Pancreas (tissue), 10 donors: ENCODE data around the gene PLEK2. TPM values are rescaled to one million over a fixed set of nuclear protein-coding genes. Genes with fewer than 3 reads are reported as not detected.
"Not testable (repeated sequence)": the region's sequence is repeated elsewhere in the genome, so short reads cannot be mapped to it uniquely, and the experiment has no call there.

ENCODE experiments used
- ATAC-seq, 4 donors: fragments of 200-7000 bp; cut with Tn5 transposase; one replicate each; pipeline versions ENCODE4 v1.8.0 to v1.9.1; 2020; ENCODE audit warnings: mild to moderate bottlenecking in 4 of 4, moderate library complexity in 4 of 4
- DNase-seq, 6 donors: peaks; one replicate each; pipeline ENCODE4 v3.0.0-alpha.2; 2020
- FAIRE-seq: peaks from 2 replicates; lab custom pipeline; 2012; peaks lifted over from hg19 to GRCh38; lab: Jason Lieb, UNC
- H3K27ac ChIP-seq, 4 donors: fragments of 200-600 bp; sonication (generic); 1 replicate in 3 of 4; 2 replicates in 1 of 4; pipeline versions ENCODE4 v1.5.0 to v1.8.0; 2020
- H3K27me3 ChIP-seq, 4 donors: fragments of 200-600 bp; one replicate each; pipeline ENCODE4 v1.8.0; 2021
- H3K36me3 ChIP-seq, 3 donors: fragments of 200-600 bp; sonication (generic) in 1 of 3; one replicate each; pipeline versions ENCODE4 v1.5.0 to v1.8.0; 2020 to 2021
- H3K4me1 ChIP-seq, 3 donors: fragments of 200-600 bp; one replicate each; pipeline ENCODE4 v1.8.0; 2021
- H3K4me3 ChIP-seq, 4 donors: fragments of 200-600 bp; sonication (generic) in 2 of 4; one replicate each; pipeline versions ENCODE4 v1.5.0 to v1.8.0; 2020 to 2021
- H3K9me3 ChIP-seq, 4 donors: fragments of 200-600 bp; one replicate each; pipeline ENCODE4 v1.8.0; 2021
- CTCF ChIP-seq, 4 donors: fragments of 200-600 bp; sonication (generic) in 3 of 4; IDR thresholded peaks; one replicate each; pipeline versions ENCODE4 v1.5.0 to v1.8.0; 2021; ENCODE audit warnings: antibody characterized with exemption in 4 of 4
- WGBS, 2 donors: extraction: QIAGEN DNeasy Blood & Tissue Kit; methylation state at CpG; one replicate each; pipeline ENCODE4 v1.1.7; 2013; 5-methylcytosine and 5-hydroxymethylcytosine counted together
- intact Hi-C, 3 donors: fragments of 100-400 bp; cut with DNase I; formaldehyde crosslinking; loops; one replicate each; pipeline versions ENCODE4 v1.11.1 to v1.14.2; 2022
- polyA plus RNA-seq, 2 donors: library from polyadenylated mRNA; stranded (reverse); fragments of 200-250 nt; gene quantifications; one replicate each; pipeline ENCODE4 v1.2.3, GENCODE V29; 2013
- total RNA-seq, 6 donors: library from RNA; stranded (reverse); fragmentation: NEBNext Ultra II Directional in 4 of 6; extraction: Animal tissue kit (Norgen Biotek cat#: 25700) in 4 of 6; gene quantifications; one replicate each; pipeline versions ENCODE4 v1.2.1 to v1.2.4, GENCODE V29; 2021 to 2023
- donor health status: healthy with polysubstance abuse.
- donor health status: DM: no; HTN: no; CAD: no; lungs with moderate emphysema.
- donor health status: DM: no; HTN: no; CAD: no.
- donor health status: control.
- donor health status: control.
- donor health status: Bipolar disorder and iron deficiency.
- donor health status: DM: yes; HTN: yes; CAD: no.
- donor health status: DM: no; HTN: no; CAD: no.
- donor health status: DM: no; HTN: no; CAD: no.
- donor health status: DM: yes; HTN: yes; CAD: no.

The PLEK2 gene
- total and polyA plus RNA-seq, 8 donors: 4.0 to 9.9 (median 6.6) TPM

- Histone ChIP-seq H3K4me1 (peaks cover 0 to 22% (median 0%) of the 10 kb centered on the region in 3 donors), H3K27ac (no peak overlapping the region), H3K4me3 (no peak overlapping the region), H3K27me3 (no peaks in the 10 kb centered on the region), H3K36me3 (no peaks in the 10 kb centered on the region), H3K9me3 (no peaks in the 10 kb centered on the region)
- ATAC-seq (no peak), DNase-seq (no peak), FAIRE-seq (no peak)
- no peak for TF ChIP-seq CTCF (IDR thresholded peaks at IDR 0.05)
- intact Hi-C loops: no loop called here
- 95% methylated on average over 2 of the region's 2 CpGs for WGBS, 2 donors
These were observed 4.8 kb upstream of the PLEK2 start for GRCh38 chr14:67416810-67417209.

GRCh38 chr14:67416085-67416484, 4.1 kb upstream of the PLEK2 start:
- no peaks in the 10 kb centered on the region for H3K27me3 ChIP-seq
- no peak for FAIRE-seq
- H3K36me3 ChIP-seq: no peaks in the 10 kb centered on the region
- ATAC-seq: peak; percentile 41 to 74 (median 66)
- H3K27ac ChIP-seq: peak overlapping the region in 1 of 4 donors; percentile 17
- intact Hi-C loops: no loop called here
- H3K4me3 ChIP-seq: no peak overlapping the region
- 22 to 23% methylated on average over 8 of the region's 8 CpGs for WGBS, 2 donors
- peak in 5 of 6 donors; percentile 52 to 76 (median 55) for DNase-seq
- no peaks in the 10 kb centered on the region for H3K9me3 ChIP-seq
- TF ChIP-seq CTCF (IDR thresholded peaks at IDR 0.05): no peak
- H3K4me1 ChIP-seq: peaks cover 0 to 22% (median 0%) of the 10 kb centered on the region in 3 donors

- H3K4me1 ChIP-seq: peaks cover 0 to 22% (median 0%) of the 10 kb centered on the region in 3 donors
- peak in 1 of 6 donors; percentile 16 for DNase-seq
- H3K9me3 ChIP-seq, intact Hi-C loops, H3K4me3 ChIP-seq, H3K36me3 ChIP-seq, H3K27me3 ChIP-seq, FAIRE-seq, H3K27ac ChIP-seq, ATAC-seq: not testable (repeated sequence)
- 76 to 80% methylated on average over 5 of the region's 5 CpGs for WGBS, 2 donors
These were observed 3.6 kb upstream of the PLEK2 start for GRCh38 chr14:67415610-67416009.

- TF ChIP-seq CTCF (IDR thresholded peaks at IDR 0.05): no peak
- no peak for FAIRE-seq
- intact Hi-C loops: no loop called here
- no peaks in the 10 kb centered on the region for H3K9me3 ChIP-seq
- peak in 1 of 6 donors; percentile 32 for DNase-seq
- H3K36me3 ChIP-seq: no peaks in the 10 kb centered on the region
- H3K27me3 ChIP-seq: no peaks in the 10 kb centered on the region
- peak in 2 of 4 donors; percentile 9 to 12 for ATAC-seq
- peak overlapping the region in 2 of 4 donors; percentile 10 to 26 for H3K27ac ChIP-seq
- WGBS, 2 donors: 54% methylated on average over 2 to 3 of the region's 3 CpGs
- no peak overlapping the region for H3K4me3 ChIP-seq
- peaks cover 0 to 22% (median 0%) of the 10 kb centered on the region in 3 donors for H3K4me1 ChIP-seq
These were observed 2.1 kb upstream of the PLEK2 start for GRCh38 chr14:67413806-67414769.

GRCh38 chr14:67411370-67411769, 595 bp downstream of the PLEK2 start:
- no peak for FAIRE-seq
- intact Hi-C loops: no loop called here
- TF ChIP-seq CTCF (IDR thresholded peaks at IDR 0.05): no peak
- peaks cover 0 to 19% (median 0%) of the 10 kb centered on the region in 3 donors for H3K4me1 ChIP-seq
- H3K27ac ChIP-seq: peak overlapping the region in 1 of 4 donors; percentile 22
- ATAC-seq: peak; percentile 2 to 16 (median 5)
- no peak for DNase-seq
- H3K27me3 ChIP-seq: no peaks in the 10 kb centered on the region
- 59 to 71% methylated on average over 8 of the region's 8 CpGs for WGBS, 2 donors
- no peaks in the 10 kb centered on the region for H3K36me3 ChIP-seq
- H3K4me3 ChIP-seq: peak overlapping the region; percentile 34 to 63 (median 47)
- H3K9me3 ChIP-seq: no peaks in the 10 kb centered on the region
